Astrocyte of the spinal cord (primary cell): ENCODE measurements around the gene EMILIN1.
"Not testable (repeated sequence)": the region's sequence is repeated elsewhere in the genome, so short reads cannot be mapped to it uniquely, and the experiment has no call there.

Source experiments
- DNase-seq: peaks from one replicate; pipeline ENCODE4 v3.0.0; 2011; ENCODE audit warnings: low read depth, low spot score
- H3K4me3 ChIP-seq: 2 replicates; pipeline ENCODE4 v1.5.1; 2011; ENCODE audit warnings: low read depth, mild to moderate bottlenecking, low read length, moderate library complexity
- in situ Hi-C: cut with HindIII; loops from 2 replicates; pipeline ENCODE4 v1.10.0; 2017; ENCODE audit warnings: low sequenced_read_pairs
- TF ChIP-seq, protein P1 (sequence below): IDR thresholded peaks from 2 replicates; pipeline ENCODE4 v1.5.1; 2012; ENCODE audit warnings: low read depth, mild to moderate bottlenecking, low read length, inconsistent platforms

Gene EMILIN1

DNA sequence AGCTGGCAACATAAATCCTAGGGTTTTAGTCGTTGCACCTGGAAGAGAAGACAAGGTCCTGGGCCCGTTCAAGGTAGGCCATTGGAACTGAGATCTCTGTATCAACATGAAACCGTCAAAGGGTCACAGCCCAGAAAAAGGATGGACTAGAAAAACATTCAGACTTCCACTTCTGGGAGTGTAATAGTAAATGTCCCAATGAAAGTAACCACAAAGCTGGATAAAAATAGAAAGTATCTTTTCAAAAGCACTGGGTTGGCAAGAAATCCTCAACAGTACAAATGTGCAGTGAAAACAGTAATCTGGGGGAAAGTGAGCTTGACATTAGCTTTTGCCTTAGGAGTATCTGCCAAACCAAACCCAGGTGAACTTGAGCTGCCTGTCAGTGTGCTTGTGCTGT lies 27.6 kb downstream of the EMILIN1 start:
- no peak overlapping the region for H3K4me3 ChIP-seq
- in situ Hi-C loops, result loop anchor here (25.0 kb wide), 1 partner anchor 156 kb away; the partner anchor contains the start of gene SLC30A3
- no peak for DNase-seq
- TF ChIP-seq, protein P1, sequence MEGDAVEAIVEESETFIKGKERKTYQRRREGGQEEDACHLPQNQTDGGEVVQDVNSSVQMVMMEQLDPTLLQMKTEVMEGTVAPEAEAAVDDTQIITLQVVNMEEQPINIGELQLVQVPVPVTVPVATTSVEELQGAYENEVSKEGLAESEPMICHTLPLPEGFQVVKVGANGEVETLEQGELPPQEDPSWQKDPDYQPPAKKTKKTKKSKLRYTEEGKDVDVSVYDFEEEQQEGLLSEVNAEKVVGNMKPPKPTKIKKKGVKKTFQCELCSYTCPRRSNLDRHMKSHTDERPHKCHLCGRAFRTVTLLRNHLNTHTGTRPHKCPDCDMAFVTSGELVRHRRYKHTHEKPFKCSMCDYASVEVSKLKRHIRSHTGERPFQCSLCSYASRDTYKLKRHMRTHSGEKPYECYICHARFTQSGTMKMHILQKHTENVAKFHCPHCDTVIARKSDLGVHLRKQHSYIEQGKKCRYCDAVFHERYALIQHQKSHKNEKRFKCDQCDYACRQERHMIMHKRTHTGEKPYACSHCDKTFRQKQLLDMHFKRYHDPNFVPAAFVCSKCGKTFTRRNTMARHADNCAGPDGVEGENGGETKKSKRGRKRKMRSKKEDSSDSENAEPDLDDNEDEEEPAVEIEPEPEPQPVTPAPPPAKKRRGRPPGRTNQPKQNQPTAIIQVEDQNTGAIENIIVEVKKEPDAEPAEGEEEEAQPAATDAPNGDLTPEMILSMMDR, result no peak

DNA sequence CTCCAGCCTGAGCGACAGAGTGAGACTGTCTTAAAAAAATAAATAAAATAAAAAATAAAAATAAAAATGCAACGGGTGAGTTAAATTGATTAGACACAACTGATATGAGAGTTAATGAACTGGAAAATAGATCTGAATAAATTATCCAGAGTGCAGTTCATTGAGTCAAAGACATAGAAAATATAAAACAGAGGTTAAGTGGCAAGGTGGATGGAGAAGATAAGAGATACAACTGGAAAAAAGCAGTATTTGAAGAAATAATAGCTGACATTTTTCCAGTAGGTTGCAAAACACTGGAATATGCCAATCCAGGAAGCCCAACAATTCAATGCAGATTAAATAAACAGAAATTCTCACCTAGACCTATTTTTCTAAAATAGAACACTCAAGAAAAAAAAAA lies 29.8 kb downstream of the EMILIN1 start:
- TF ChIP-seq, protein P1, result no peak
- in situ Hi-C loops, result loop anchor here (25.0 kb wide), 1 partner anchor 154 kb away; the partner anchor contains the start of gene SLC30A3
- H3K4me3 ChIP-seq, result no peak overlapping the region
- DNase-seq, result no peak

DNA sequence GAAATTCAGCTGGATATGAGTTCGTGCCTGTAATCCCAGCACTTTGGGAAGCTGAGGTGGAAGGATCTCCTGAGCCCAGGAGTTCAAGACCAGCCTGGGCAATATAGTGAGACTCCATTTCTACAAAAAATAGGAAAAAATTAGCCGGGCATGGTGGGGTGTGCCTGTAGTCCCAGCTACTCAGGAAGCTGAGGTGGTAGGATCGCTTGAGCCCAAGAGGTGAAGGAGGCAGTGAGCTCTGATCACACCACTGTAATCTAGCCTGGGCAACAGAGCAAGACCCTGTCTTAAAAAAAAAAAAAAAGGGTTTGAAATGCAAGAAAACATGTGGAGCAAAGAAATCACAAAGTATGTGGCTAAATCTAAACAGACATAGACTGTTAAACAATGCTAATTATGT lies 30.7 kb downstream of the EMILIN1 start:
- in situ Hi-C loops, result loop anchor here (25.0 kb wide), 1 partner anchor 153 kb away; the partner anchor contains the start of gene SLC30A3

DNA sequence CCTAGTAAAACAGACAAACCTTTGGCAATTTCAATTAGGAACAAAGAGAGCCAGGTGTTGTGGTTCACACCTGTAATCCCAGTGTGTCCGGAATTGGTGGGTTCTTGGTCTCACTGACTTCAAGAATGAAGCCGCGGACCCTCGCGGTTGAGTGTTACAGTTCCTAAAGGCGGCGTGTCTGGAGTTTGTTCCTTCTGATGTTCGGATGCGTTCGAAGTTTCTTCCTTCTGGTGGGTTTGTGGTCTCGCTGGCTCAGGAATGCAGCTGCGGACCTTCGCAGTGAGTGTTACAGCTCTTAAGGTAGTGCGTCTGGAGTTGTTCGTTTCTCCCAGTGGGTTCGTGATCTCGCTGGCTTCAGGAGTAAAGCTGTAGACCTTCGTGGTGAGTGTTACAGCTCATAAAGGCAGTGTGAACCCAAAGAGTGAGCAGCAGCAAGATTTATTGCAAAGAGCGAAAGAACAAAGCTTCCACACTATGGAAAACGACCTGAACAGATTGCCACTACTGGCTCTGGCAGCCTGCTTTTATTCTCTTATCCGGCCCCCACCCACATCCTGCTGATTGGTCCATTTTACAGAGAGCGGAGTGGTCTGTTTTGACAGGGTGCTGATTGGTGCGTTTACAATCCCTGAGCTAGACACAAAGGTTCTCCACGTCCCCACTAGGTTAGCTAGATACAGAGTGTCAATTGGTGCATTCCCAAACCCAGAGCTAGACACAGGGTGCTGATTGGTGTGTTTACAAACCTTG lies 32.4 kb downstream of the EMILIN1 start:
- H3K4me3 ChIP-seq, DNase-seq: not testable (repeated sequence)
- in situ Hi-C loops, result loop anchor here (25.0 kb wide), 1 partner anchor 152 kb away; the partner anchor contains the start of gene SLC30A3

More for the DNA sequence above, 30.7 kb downstream of the EMILIN1 start:
- no peak for DNase-seq
- H3K4me3 ChIP-seq, result no peak overlapping the region
- TF ChIP-seq, protein P1, result no peak

DNA sequence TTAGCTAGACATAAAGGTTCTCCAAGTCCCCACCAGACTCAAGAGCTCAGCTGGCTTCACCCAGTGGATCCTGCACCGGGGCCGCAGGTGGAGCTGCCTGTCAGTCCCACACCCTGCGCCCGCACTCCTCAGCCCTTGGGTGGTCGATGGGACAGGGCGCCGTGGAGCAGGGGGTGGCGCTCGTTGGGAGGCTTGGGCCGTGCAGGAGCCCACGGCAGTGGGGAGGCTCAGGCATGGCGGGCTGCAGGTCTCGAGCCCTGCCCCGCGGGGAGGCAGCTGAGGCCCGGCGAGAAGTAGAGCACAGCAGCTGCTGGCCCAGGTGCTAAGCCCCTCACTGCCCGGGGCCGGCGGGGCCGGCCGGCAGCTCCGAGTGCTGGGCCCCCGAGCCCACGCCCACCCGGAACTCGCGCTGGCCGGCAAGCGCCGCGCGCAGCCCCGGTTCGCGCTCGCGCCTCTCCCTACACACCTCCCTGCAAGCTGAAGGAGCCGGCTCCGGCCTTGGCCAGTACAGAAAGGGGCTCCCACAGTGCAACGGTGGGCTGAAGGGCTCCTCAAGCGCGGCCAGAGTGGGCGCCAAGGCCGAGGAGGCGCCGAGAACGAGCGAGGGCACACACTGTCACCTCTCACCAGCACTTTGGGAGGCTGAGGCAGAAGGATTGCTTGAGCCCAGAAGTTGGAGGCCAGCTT lies 33.1 kb downstream of the EMILIN1 start:
- not testable (repeated sequence) for DNase-seq, H3K4me3 ChIP-seq
- in situ Hi-C loops, result loop anchor here (25.0 kb wide), 1 partner anchor 151 kb away; the partner anchor contains the start of gene SLC30A3

DNA sequence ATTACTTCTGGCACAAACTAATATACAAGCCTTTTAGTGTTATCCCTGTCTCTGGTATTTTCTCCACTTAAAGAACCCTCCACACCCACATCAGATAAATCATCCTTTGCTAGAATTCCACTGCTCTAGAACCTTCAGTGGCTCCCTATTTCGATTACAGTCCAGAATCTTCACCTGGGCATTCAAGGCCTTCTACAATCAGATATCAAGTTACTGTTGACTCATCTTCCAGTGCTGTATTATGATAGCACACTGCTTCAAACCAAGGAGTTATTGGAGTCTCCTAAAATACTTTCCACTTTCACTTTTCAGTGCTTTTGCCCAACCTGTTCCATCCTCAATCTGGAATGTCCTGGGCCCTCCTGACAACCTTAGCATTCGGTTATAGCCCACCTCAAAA lies 37.1 kb downstream of the EMILIN1 start:
- H3K4me3 ChIP-seq, result no peak overlapping the region
- no peak for DNase-seq
- TF ChIP-seq, protein P1, result no peak
- in situ Hi-C loops, result loop anchor here (25.0 kb wide), 1 partner anchor 147 kb away; the partner anchor contains the start of gene SLC30A3

DNA sequence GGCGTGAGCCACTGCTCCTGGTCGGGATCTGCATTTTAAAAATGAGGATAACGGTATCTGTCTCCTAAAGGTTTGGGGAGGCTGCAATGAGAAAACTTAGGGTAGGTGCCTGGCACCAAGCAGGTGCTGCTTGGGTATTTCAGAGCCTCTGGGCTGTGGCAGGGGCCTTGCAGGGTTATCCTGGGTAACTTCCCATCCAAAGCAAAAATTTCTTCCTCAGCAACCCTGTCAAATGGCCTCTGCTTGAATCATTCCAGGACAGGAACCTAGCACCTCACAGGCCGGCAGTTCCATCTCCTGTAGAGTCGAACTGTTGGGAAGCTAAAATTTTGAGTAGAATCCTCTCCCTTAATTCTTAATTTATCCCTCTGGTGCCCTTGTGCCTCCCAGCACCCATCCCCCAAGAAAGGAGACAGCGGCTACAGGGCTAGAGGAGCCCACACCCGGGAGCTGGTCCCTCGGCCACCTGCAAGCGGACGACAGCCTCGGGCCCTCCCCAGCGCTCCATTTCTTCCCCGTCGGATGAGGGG lies 39.6 kb downstream of the EMILIN1 start:
- peak overlapping the region; percentile 31 for H3K4me3 ChIP-seq
- TF ChIP-seq, protein P1, result no peak
- in situ Hi-C loops, result loop anchor here (25.0 kb wide), 1 partner anchor 144 kb away; the partner anchor contains the start of gene SLC30A3
- no peak for DNase-seq
